C4-2B (cell line): Measurements from ENCODE around the gene SLC23A2.

Experiments used
- ZFX ChIP-seq: fragments of 450-650 bp; IDR thresholded peaks from 2 replicates; pipeline ENCODE4 v1.6.1; 2017
- TF ChIP-seq, protein P1 (sequence below): fragments of 450-650 bp; conservative IDR thresholded peaks from 2 replicates; pipeline ENCODE4 v1.5.1; 2017; ENCODE audit warnings: mild to moderate bottlenecking

DNA sequence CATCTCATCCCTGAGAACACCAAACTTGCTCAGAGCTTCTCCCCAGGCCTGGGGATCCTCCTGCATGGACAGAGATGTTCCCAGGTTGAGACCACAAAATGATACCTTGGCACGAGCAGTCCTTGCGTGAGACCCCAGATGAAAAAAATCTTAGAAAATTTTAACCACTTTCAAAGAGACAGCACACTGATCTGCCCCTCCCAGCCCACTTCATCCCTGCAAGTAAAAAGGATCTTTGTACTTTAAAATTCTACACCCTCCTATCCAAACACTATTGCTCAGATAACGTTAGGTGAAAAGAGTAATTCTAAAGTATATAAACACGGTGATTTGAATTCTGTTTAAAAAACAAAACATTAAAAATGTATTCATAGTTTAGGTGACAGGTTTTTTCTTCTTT lies 98.5 kb downstream of the SLC23A2 start:
- TF ChIP-seq, protein P1, sequence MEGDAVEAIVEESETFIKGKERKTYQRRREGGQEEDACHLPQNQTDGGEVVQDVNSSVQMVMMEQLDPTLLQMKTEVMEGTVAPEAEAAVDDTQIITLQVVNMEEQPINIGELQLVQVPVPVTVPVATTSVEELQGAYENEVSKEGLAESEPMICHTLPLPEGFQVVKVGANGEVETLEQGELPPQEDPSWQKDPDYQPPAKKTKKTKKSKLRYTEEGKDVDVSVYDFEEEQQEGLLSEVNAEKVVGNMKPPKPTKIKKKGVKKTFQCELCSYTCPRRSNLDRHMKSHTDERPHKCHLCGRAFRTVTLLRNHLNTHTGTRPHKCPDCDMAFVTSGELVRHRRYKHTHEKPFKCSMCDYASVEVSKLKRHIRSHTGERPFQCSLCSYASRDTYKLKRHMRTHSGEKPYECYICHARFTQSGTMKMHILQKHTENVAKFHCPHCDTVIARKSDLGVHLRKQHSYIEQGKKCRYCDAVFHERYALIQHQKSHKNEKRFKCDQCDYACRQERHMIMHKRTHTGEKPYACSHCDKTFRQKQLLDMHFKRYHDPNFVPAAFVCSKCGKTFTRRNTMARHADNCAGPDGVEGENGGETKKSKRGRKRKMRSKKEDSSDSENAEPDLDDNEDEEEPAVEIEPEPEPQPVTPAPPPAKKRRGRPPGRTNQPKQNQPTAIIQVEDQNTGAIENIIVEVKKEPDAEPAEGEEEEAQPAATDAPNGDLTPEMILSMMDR = no peak
- TF ChIP-seq ZFX = no peak
